ENCODE measurements around the gene GUCY1A2. TPM values are rescaled to one million over a fixed set of nuclear protein-coding genes. Genes with fewer than 3 reads are reported as not detected.
"Not testable (repeated sequence)": the region's sequence is repeated elsewhere in the genome, so short reads cannot be mapped to it uniquely, and the experiment has no call there.

The GUCY1A2 gene, protein sequence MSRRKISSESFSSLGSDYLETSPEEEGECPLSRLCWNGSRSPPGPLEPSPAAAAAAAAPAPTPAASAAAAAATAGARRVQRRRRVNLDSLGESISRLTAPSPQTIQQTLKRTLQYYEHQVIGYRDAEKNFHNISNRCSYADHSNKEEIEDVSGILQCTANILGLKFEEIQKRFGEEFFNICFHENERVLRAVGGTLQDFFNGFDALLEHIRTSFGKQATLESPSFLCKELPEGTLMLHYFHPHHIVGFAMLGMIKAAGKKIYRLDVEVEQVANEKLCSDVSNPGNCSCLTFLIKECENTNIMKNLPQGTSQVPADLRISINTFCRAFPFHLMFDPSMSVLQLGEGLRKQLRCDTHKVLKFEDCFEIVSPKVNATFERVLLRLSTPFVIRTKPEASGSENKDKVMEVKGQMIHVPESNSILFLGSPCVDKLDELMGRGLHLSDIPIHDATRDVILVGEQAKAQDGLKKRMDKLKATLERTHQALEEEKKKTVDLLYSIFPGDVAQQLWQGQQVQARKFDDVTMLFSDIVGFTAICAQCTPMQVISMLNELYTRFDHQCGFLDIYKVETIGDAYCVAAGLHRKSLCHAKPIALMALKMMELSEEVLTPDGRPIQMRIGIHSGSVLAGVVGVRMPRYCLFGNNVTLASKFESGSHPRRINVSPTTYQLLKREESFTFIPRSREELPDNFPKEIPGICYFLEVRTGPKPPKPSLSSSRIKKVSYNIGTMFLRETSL
- total RNA-seq (14.3 TPM), polyA plus RNA-seq (ENCODE audit: insufficient read depth in 1 of 8, insufficient read length in 8 of 8, low replicate concordance in 1 of 8) (10 to 100 TPM in 1 of 8 donors, 1 to 10 TPM in 7; 3.1 to 10.4 (median 6.3) TPM)
- long read RNA-seq, donor 1 = 0 reads
- long read RNA-seq, donor 2 = 0 reads
- long read RNA-seq, donor 3, full-length matches to known transcripts = 2 of 2 reads
- long read RNA-seq, donor 3, partial matches to known transcripts = 0 of 2 reads
- long read RNA-seq, donor 3, other reads (novel, unspliced or antisense) = 0 of 2 reads
- long read RNA-seq, donor 4 = 0 reads
- long read RNA-seq, donor 5 = 0 reads
- long read RNA-seq, donor 6, full-length matches to known transcripts = 1 of 1 reads
- long read RNA-seq, donor 6, partial matches to known transcripts = 0 of 1 reads
- long read RNA-seq, donor 6, other reads (novel, unspliced or antisense) = 0 of 1 reads
- long read RNA-seq, donor 7, full-length matches to known transcripts = 1 of 1 reads
- long read RNA-seq, donor 7, partial matches to known transcripts = 0 of 1 reads
- long read RNA-seq, donor 7, other reads (novel, unspliced or antisense) = 0 of 1 reads
- long read RNA-seq, donor 8 = 0 reads
- long read RNA-seq, donor 9, full-length matches to known transcripts = 1 of 6 reads
- long read RNA-seq, donor 9, partial matches to known transcripts = 5 of 6 reads
- long read RNA-seq, donor 9, other reads (novel, unspliced or antisense) = 0 of 6 reads
- long read RNA-seq, donor 10 = 0 reads
- long read RNA-seq, donor 11 = 0 reads

DNA sequence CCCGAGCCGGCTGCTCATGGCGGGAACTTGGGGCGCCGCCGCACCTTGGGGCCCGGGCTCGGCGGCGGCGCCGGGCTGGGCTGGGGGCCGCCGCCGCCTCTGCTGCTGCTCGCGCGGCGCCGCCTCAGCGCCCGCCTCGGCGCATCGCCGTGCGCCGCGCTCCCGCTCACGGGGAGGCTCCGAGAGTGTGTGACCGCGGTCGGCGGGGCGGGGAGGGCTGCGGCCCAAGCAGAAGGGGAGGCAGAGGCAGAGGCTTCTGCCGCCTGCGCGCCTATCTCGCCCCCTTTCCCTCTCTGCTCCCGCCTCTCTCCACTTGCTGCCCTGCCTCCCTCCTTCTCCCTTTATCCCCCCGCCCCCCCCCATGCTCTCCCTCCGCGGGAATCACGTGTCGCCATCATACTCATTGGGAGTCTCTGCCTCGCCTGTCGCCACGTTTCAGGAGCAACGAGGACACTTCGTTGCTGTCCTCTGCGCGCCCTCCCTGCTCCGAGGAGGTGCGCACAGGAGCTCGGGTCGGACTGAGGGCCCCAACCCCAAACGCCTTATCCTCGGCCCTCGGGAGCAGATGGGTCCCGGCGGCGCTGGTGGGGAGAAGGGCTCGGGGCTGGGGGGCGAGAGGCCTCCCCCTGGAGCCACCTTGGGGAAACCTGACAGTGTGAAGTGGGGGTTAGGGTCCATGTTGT, at the start of gene GUCY1A2:
Gene GUCY1A2, minus strand, starts transcription at position 258 of the 683 bp plus-strand sequence. CDS start 421 bp downstream, outside the sequence.
- Histone ChIP-seq H3K36me3 (ENCODE audit: control insufficient read depth, insufficient read depth, low read length) (no peaks in the 10 kb centered on the region), H3K9me3 (replicated peaks; ENCODE audit: control insufficient read depth, low read depth, low read length) (no peaks in the 10 kb centered on the region), H3K4me1 (ENCODE audit: control insufficient read depth, insufficient read depth, low read length) (peaks cover 12% of the 10 kb centered on the region), H3K27ac (ENCODE audit: low read length) (peak within 1 kb of the TSS; percentile 64), H3K27me3 (ENCODE audit: control insufficient read depth, insufficient read depth, low read length) (peaks cover 16% of the 10 kb centered on the region), H3K4me3 (ENCODE audit: low read length) (peak within 1 kb of the TSS; percentile 47)
- peak; percentile 59 for DNase-seq
- under 1% methylated on average over 65 of the region's 67 CpGs for WGBS (ENCODE audit: insufficient coverage)

DNA sequence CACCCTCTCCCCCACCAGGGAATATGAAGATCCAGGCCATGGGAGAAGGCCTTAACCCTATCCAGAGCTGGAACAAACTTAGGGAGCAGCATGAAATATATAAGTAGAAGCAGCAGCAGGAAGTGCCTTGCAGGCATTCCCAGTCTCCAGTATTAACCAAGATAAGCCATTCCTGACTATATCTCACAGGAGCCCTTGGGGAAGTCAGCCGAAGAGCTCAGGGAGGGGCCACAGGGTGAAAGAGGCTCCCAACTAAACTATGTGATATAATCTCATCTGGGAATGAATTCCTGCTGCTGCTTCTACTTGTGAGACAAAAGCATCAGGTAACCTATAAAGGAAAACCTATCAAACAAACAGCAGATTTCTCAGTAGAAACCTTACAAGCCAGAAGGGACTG, 36.1 kb upstream of the GUCY1A2 start:
- no peak for DNase-seq
- no CpG with 5 or more reads among the region's 1 CpG for WGBS (ENCODE audit: insufficient coverage)

DNA sequence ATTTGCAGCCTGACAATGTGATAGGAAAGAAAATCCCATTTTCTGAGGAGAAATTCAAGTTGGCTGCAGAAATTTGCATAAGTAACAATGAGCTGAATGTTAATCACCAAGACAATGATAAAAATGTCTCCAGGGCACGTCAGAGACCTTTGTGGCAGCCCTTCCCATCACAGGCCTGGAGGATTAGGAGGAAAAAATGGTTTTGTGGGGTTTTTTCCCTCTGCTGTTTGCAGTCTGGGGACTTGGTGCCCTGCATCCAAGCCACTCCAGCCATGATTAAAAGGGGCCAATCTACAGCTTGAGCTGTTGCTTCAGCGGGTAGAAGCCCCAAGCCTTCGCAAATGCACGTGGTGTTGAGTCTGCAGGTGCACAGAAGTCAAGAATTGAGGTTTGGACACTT, 33.1 kb upstream of the GUCY1A2 start:
- DNase-seq; H3K36me3 ChIP-seq (ENCODE audit: control insufficient read depth, insufficient read depth, low read length); H3K4me1 ChIP-seq (ENCODE audit: control insufficient read depth, insufficient read depth, low read length); H3K27me3 ChIP-seq (ENCODE audit: control insufficient read depth, insufficient read depth, low read length); H3K4me3 ChIP-seq (ENCODE audit: low read length); H3K27ac ChIP-seq (ENCODE audit: low read length): not testable (repeated sequence)
- WGBS (ENCODE audit: insufficient coverage) = 92% methylated on average over 3 of the region's 4 CpGs
- peaks cover 15% of the 10 kb centered on the region for H3K9me3 ChIP-seq (replicated peaks; ENCODE audit: control insufficient read depth, low read depth, low read length)

More for the DNA sequence above, 36.1 kb upstream of the GUCY1A2 start:
- H3K36me3 ChIP-seq (ENCODE audit: control insufficient read depth, insufficient read depth, low read length) = no peaks in the 10 kb centered on the region
- H3K4me1 ChIP-seq (ENCODE audit: control insufficient read depth, insufficient read depth, low read length) = no peaks in the 10 kb centered on the region
- no peaks in the 10 kb centered on the region for H3K27me3 ChIP-seq (ENCODE audit: control insufficient read depth, insufficient read depth, low read length)
- H3K27ac ChIP-seq (ENCODE audit: low read length) = no peak overlapping the region
- no peak overlapping the region for H3K4me3 ChIP-seq (ENCODE audit: low read length)
- H3K9me3 ChIP-seq (replicated peaks; ENCODE audit: control insufficient read depth, low read depth, low read length) = peaks cover 15% of the 10 kb centered on the region

DNA sequence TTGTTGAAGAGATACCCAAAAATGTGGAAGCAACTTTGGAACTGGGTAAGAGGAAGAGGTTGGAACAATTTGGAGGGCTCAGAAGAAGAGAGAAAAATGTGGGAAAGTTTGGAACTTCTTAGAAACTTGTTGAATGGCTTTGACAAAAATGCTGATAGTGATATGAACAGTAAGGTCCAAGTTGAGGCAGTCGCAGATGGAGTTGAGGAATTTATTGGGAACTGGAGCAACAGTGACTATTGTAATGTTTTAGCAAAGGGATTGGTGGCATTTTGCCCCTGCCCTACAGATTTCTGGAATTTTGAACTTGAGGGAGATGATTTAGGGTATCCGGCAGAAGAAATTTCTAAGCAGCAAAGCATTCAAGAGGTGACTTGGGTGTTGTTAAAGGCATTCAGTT, 32.6 kb upstream of the GUCY1A2 start:
- not testable (repeated sequence) for H3K27me3 ChIP-seq (ENCODE audit: control insufficient read depth, insufficient read depth, low read length); H3K36me3 ChIP-seq (ENCODE audit: control insufficient read depth, insufficient read depth, low read length); H3K4me3 ChIP-seq (ENCODE audit: low read length); DNase-seq; H3K4me1 ChIP-seq (ENCODE audit: control insufficient read depth, insufficient read depth, low read length); H3K27ac ChIP-seq (ENCODE audit: low read length)
- 93% methylated on average over 2 of the region's 2 CpGs for WGBS (ENCODE audit: insufficient coverage)
- H3K9me3 ChIP-seq (replicated peaks; ENCODE audit: control insufficient read depth, low read depth, low read length) = peaks cover 15% of the 10 kb centered on the region

DNA sequence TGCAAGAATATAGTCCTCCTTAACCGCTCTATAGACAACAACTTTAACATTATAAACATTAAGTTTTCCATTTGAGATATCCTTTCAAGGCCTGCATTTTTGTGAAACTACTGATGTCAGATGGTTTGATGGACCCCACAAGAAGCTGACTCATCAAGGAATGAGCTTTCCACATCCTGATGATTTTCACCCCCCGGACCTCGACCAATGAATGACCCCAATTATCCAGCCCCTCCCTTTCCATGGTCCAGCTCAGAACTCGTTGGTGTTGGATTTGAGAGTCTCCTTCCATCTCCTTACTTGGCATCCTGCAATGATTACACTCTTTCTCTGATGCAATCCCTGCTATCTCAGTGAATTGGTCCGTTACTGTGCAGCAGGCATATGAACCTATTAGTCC, 31.8 kb upstream of the GUCY1A2 start:
- peaks cover 15% of the 10 kb centered on the region for H3K9me3 ChIP-seq (replicated peaks; ENCODE audit: control insufficient read depth, low read depth, low read length)
- DNase-seq = no peak
- WGBS (ENCODE audit: insufficient coverage) = 67% methylated on average over 1 of the region's 5 CpGs
- H3K27ac ChIP-seq (ENCODE audit: low read length) = no peak overlapping the region
- H3K36me3 ChIP-seq (ENCODE audit: control insufficient read depth, insufficient read depth, low read length) = no peaks in the 10 kb centered on the region
- H3K4me3 ChIP-seq (ENCODE audit: low read length) = no peak overlapping the region
- H3K27me3 ChIP-seq (ENCODE audit: control insufficient read depth, insufficient read depth, low read length) = no peaks in the 10 kb centered on the region
- no peaks in the 10 kb centered on the region for H3K4me1 ChIP-seq (ENCODE audit: control insufficient read depth, insufficient read depth, low read length)

DNA sequence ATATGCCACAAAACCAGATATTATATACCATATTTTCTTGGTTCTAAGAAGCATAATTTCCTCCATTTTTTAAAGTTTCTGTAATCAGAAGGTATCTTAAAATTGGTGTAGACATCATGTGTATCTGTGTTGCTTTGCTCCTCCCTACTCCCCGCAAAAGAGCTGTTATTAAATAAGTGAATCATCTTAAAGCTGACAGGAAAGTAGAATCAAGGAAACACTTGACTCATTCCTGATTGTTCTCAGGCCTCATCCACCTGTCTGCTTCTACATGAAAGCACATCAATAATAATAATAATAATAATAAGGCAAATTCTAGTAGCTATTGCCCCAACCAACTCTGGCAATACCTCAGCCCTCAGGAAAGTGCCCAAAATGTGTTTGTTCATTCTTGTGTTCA, 26.2 kb upstream of the GUCY1A2 start:
- Histone ChIP-seq H3K36me3 (ENCODE audit: control insufficient read depth, insufficient read depth, low read length) (no peaks in the 10 kb centered on the region), H3K4me3 (ENCODE audit: low read length) (no peak overlapping the region), H3K27ac (ENCODE audit: low read length) (no peak overlapping the region), H3K27me3 (ENCODE audit: control insufficient read depth, insufficient read depth, low read length) (no peaks in the 10 kb centered on the region), H3K4me1 (ENCODE audit: control insufficient read depth, insufficient read depth, low read length) (no peaks in the 10 kb centered on the region), H3K9me3 (replicated peaks; ENCODE audit: control insufficient read depth, low read depth, low read length) (no peaks in the 10 kb centered on the region)
- DNase-seq = no peak
- no CpG with 5 or more reads among the region's 1 CpG for WGBS (ENCODE audit: insufficient coverage)

DNA sequence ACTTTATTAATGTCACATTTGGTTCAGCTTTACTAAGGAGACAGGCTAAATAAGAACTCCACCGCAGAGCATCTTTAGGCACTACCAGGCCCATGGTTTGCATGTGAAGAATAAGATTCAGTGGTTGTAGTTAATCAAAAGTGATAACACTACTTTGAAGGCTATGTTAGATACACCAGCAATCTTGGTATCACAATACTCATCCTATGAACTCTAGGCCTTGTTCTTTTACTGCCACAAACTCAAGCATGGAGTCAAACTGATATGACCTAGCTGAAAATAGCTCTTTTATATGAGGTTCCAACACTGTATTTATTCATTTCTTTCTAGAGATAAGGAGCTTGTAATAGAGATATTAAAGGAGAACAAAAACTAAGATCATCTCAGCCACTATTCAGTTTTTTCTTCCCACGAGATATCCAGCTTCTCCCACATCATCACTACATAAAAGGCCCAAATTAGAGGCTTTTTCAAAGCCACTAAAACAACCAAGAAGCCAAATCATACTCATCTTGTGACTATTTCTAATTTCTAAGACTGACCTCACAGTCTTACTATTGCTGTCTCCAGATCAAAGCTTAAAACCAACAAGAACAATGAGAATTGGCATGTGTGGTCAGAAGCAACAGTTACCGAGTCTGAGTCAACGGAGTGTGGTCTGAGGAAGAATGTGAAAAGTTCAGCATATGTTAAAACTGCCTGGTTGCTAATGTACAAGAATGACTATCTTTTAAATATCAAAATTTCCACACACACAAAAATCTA, 25.1 kb upstream of the GUCY1A2 start:
- no peak for DNase-seq
- WGBS (ENCODE audit: insufficient coverage) = 78% methylated on average over 1 of the region's 4 CpGs
- H3K27me3 ChIP-seq (ENCODE audit: control insufficient read depth, insufficient read depth, low read length) = no peaks in the 10 kb centered on the region
- H3K36me3 ChIP-seq (ENCODE audit: control insufficient read depth, insufficient read depth, low read length) = no peaks in the 10 kb centered on the region
- H3K4me3 ChIP-seq (ENCODE audit: low read length) = no peak overlapping the region
- H3K27ac ChIP-seq (ENCODE audit: low read length) = no peak overlapping the region
- H3K4me1 ChIP-seq (ENCODE audit: control insufficient read depth, insufficient read depth, low read length) = no peaks in the 10 kb centered on the region
- H3K9me3 ChIP-seq (replicated peaks; ENCODE audit: control insufficient read depth, low read depth, low read length) = no peaks in the 10 kb centered on the region

DNA sequence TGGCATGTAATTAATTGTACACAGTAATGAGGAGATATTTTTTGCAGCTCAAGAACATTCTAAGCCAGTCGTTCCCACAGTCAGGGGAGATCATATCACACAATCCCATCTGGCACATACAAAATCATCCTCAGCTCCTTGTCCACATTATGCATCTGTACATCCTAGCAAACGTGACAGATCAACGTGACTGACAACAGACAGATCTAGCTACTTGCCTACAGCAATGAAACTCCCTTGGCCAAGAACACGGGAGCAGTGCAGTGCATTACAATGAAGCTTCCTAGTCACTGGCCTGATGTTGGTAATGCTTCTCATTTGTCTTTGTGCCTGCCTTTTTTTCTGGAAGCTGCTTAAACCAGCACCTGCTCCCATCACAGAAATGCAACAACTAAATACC, 24.5 kb upstream of the GUCY1A2 start:
- no peak overlapping the region for H3K27ac ChIP-seq (ENCODE audit: low read length)
- H3K9me3 ChIP-seq (replicated peaks; ENCODE audit: control insufficient read depth, low read depth, low read length) = no peaks in the 10 kb centered on the region
- H3K36me3 ChIP-seq (ENCODE audit: control insufficient read depth, insufficient read depth, low read length) = no peaks in the 10 kb centered on the region
- H3K4me3 ChIP-seq (ENCODE audit: low read length) = no peak overlapping the region
- H3K4me1 ChIP-seq (ENCODE audit: control insufficient read depth, insufficient read depth, low read length) = no peaks in the 10 kb centered on the region
- no peaks in the 10 kb centered on the region for H3K27me3 ChIP-seq (ENCODE audit: control insufficient read depth, insufficient read depth, low read length)
- WGBS (ENCODE audit: insufficient coverage) = 71% methylated on average over 2 of the region's 4 CpGs
- no peak for DNase-seq

DNA sequence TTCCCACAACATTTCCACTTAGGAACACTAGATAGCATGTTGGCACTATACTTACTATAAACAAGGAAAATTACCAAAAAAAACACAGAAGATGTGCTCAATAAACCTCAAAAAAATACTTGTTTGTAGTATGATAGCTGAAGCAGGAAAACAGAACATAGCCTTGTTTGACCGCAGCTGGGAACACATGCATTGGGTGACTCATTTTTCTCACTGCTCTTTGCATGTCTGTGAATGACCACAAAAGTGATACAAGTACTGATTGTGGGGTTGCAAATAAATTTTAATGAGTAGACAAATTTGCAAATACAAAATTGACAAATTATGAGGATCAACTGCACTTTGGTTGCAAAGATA, 22.8 kb upstream of the GUCY1A2 start:
- H3K4me1 ChIP-seq (ENCODE audit: control insufficient read depth, insufficient read depth, low read length) = no peaks in the 10 kb centered on the region
- H3K27me3 ChIP-seq (ENCODE audit: control insufficient read depth, insufficient read depth, low read length) = no peaks in the 10 kb centered on the region
- no peak overlapping the region for H3K27ac ChIP-seq (ENCODE audit: low read length)
- H3K9me3 ChIP-seq (replicated peaks; ENCODE audit: control insufficient read depth, low read depth, low read length) = no peaks in the 10 kb centered on the region
- no CpG with 5 or more reads among the region's 1 CpG for WGBS (ENCODE audit: insufficient coverage)
- H3K36me3 ChIP-seq (ENCODE audit: control insufficient read depth, insufficient read depth, low read length) = no peaks in the 10 kb centered on the region
- no peak overlapping the region for H3K4me3 ChIP-seq (ENCODE audit: low read length)
- DNase-seq = no peak
